ENCODE data around the gene TMEM198.

The TMEM198 gene

DNA sequence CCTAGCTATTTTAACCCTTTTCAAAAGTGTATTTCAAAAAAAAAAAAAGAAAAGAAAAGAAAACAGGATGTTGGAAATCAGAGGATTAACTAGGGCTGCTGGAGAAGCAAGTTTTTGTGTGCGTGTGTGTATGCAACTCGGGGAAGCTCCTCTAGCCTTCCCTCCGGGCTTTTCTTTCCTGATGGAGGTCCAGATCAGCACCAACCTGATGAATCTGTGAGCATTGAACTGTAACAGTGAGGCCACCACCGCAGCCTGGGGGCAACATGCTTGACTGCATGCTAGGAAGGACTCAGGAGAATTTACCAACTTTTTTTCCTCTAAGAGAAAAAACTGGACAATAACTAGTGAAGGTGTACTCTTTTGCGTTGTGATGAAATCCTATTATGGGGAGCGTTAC, 25.2 kb downstream of the TMEM198 start:
- DNase-seq (ENCODE audit: low spot score) = peak; percentile 5

DNA sequence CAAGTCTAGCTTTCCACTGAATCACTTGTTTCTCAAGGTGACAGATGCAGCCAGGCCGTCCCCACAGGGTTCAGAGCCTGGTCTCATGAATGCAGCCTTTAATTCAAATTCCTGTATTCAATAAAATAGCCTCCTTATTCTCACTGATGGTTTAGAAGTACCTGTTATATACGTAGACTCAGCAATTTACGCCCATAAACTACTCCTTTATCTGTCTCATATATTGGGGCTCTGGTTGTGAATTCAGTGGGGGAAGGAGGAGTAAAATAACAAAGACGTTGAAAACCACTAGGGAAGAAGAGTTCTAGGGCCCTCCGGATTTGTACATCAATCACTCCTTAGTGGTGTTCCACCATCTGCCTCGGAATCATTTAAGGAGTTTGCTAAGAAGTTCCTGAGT, 25.8 kb downstream of the TMEM198 start:
- TF ChIP-seq, protein P1, sequence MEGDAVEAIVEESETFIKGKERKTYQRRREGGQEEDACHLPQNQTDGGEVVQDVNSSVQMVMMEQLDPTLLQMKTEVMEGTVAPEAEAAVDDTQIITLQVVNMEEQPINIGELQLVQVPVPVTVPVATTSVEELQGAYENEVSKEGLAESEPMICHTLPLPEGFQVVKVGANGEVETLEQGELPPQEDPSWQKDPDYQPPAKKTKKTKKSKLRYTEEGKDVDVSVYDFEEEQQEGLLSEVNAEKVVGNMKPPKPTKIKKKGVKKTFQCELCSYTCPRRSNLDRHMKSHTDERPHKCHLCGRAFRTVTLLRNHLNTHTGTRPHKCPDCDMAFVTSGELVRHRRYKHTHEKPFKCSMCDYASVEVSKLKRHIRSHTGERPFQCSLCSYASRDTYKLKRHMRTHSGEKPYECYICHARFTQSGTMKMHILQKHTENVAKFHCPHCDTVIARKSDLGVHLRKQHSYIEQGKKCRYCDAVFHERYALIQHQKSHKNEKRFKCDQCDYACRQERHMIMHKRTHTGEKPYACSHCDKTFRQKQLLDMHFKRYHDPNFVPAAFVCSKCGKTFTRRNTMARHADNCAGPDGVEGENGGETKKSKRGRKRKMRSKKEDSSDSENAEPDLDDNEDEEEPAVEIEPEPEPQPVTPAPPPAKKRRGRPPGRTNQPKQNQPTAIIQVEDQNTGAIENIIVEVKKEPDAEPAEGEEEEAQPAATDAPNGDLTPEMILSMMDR (IDR thresholded peaks at IDR 0.05; ENCODE audit: extremely low read depth, missing control alignments) = no peak
- DNase-seq (ENCODE audit: low spot score) = peak; percentile 19

More for the DNA sequence above, 25.2 kb downstream of the TMEM198 start:
- TF ChIP-seq, protein P1 (IDR thresholded peaks at IDR 0.05; ENCODE audit: extremely low read depth, missing control alignments) = no peak

- TF ChIP-seq, protein P1 (IDR thresholded peaks at IDR 0.05; ENCODE audit: extremely low read depth, missing control alignments) = no peak
- DNase-seq (ENCODE audit: low spot score) = peak; percentile 47
Measured at GRCh38 chr2:219570194-219570923, 26.5 kb downstream of the TMEM198 start.

GRCh38 chr2:219570924-219571310, 27.1 kb downstream of the TMEM198 start:
- peak; percentile 39 for DNase-seq (ENCODE audit: low spot score)
- TF ChIP-seq, protein P1 (IDR thresholded peaks at IDR 0.05; ENCODE audit: extremely low read depth, missing control alignments) = no peak

- TF ChIP-seq, protein P1 (IDR thresholded peaks at IDR 0.05; ENCODE audit: extremely low read depth, missing control alignments) = no peak
- DNase-seq (ENCODE audit: low spot score) = peak; percentile 51
Measured at GRCh38 chr2:219571311-219572236, 27.7 kb downstream of the TMEM198 start, which contains the start of gene OBSL1. Gene OBSL1, minus strand, starts transcription at chr2:219571539. Its CDS starts 307 bp downstream, at chr2:219571232.

DNA sequence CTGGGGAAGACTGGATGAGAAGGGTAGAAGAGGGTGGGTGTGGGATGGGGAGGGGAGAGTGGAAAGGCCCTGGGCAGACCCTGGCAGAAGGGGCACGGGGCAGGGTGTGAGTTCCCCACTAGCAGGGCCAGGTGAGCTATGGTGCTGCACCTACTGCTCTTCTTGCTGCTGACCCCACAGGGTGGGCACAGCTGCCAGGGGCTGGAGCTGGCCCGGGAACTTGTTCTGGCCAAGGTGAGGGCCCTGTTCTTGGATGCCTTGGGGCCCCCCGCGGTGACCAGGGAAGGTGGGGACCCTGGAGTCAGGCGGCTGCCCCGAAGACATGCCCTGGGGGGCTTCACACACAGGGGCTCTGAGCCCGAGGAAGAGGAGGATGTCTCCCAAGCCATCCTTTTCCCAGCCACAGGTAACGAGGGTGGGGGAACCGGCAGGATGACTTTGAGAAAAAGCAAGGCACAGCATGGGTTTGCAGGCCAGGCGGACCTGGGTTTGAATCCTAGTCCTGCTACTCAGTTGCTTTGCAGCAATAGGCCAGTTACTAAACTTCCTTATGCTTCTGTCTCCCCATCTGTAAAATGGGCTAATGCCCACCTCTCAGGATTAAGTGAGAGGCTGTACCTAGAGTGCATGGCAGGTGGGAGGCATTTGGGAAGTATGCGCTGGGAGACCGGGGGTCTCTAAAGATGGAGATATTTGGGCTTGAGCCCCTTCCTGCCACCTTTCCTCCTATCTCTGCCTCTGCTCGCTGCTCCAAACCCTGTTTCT, 28.6 kb downstream of the TMEM198 start, which contains the start of gene INHA:
TSS of gene INHA (plus strand) at position 74 of the 765 bp plus-strand sequence. CDS start at position 139, 65 bp downstream.
- TF ChIP-seq, protein P1 (IDR thresholded peaks at IDR 0.05; ENCODE audit: extremely low read depth, missing control alignments) = no peak
- DNase-seq (ENCODE audit: low spot score) = peak; percentile 15

Data from GM20000 (cell line).